Left hindlimb (tissue), 1 donor: ENCODE measurements around the gene MYH11.
A peak's percentile ranks its signal among the peaks of the same experiment; 100 is the strongest.
"Not testable (repeated sequence)": the region's sequence is repeated elsewhere in the genome, so short reads cannot be mapped to it uniquely, and the experiment has no call there.

Source experiments
- DNase-seq: peaks from one replicate; pipeline ENCODE4 v3.0.0-alpha.2; 2018

MYH11 gene

DNA sequence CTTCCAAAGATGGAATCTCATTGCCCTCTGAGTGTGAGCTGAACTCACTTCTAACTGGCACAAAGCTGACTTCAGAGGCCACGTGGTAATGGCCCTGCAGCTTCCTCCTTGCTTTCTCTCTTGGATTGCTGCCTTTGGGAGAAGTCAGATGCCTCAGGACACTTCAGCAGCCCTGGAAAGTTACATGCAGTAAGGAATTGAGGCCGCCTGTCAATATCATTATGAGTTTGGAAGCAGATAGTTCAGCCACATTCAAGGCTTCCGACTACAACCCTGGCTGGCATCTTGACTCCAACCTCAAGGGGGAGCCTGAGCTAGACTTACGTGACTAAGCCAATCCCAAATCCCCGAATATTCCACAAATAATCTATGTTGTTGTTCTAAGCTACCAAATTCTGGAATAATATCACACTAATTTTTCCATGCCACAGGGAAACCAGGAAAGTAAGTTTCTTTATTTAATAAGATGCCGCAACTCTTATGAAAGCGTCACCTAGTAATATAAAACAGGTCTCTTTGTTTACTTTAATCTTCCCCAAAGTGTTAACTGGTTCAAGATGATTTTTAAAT lies 18.0 kb upstream of the MYH11 start:
- DNase-seq: peak; percentile 68

DNA sequence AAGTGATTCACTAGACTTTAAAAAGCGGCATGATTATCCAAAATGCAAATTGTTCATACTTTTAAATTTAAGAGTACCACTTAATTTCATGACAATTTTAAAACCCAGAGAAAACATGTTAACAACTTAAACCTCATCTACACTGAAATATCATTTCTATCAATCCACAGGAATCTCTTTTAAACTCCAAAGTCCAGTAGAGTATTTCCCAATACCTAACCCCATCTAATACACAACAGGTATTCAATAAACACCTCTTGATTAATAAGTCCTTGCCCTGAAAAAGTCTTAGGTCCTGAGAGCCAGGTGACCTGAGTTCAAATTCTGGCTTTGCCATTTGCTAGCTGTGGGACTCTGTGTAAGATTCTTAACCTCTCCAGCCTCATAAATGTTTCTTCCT lies 16.9 kb upstream of the MYH11 start:
- DNase-seq: no peak

GRCh38 chr16:15873301-15873700 lies 16.5 kb upstream of the MYH11 start:
- DNase-seq: no peak

GRCh38 chr16:15870011-15870410 lies 13.2 kb upstream of the MYH11 start:
- DNase-seq: no peak

DNA sequence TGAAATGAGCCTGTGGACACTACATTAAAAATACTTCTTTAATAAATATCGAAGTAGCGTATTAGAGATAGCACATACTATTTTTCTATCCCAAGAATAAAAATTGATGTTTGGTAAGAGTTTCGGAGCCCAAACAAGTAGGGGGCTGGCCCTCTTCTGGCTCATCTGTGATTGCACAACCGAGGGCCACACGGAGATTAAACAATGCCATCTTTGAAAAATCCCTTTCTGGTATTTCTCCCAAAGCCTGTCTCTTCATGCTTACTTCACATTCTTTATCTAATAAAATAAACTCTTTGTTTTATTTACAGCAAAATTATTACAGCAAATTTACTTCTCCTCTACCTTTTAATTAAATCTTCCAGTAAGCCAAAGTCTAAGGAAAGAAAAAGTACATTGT lies 9.6 kb upstream of the MYH11 start:
- DNase-seq: no peak

DNA sequence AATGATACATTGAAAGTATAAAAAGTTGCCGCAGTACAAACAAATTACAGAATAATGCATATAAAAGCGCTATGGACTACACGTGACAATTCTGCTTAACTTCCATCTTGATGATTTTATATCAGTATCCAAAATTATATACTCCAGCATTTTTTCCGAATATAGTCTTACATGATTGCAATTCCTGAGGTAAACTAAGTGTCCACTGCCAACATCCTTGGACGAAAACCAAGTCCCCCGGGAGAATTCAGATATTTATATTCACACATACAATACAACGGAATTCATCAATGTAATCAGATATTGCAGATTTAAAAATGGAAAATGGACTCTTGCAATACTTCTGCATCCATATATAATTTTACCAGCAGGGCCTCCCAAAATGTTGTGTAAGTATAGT lies 8.9 kb upstream of the MYH11 start:
- DNase-seq: peak; percentile 43

DNA sequence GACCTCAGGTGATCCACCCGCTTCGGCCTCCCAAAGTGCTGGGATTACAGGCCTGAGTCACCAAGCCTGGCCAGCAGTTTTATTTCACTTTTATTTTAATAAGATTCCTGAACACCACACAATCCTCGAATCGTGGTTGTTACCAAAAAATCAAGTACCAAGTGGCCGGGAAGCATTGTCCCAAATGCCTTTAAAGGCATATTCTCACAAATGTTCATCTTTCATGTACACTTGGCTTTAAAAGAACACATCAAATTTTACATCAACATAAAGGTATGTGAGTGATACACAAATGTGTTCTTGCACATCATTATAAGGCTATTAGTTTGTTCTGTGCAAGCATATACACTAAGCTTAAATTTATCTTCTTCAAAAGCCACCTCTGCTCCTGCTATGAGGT lies 8.1 kb upstream of the MYH11 start:
- DNase-seq: no peak

DNA sequence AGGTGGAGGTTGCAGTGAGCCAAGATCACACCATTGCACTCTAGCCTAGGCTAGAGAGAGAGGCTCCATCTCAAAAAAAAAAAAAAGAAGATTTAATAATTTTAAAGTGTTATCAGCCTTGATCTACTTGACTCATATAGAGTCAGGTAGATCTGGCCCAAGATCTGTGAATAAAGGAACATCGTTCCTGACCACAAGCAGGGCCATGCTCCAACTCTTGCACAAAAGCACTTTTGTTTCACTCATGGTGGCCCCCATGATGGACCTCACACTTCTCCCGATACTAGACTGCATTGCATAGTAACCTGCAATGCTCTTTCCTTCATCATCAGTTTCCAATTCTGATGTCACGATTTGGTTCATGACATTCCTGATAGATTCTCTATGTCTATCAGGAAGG lies 5.2 kb upstream of the MYH11 start:
- no peak for DNase-seq

DNA sequence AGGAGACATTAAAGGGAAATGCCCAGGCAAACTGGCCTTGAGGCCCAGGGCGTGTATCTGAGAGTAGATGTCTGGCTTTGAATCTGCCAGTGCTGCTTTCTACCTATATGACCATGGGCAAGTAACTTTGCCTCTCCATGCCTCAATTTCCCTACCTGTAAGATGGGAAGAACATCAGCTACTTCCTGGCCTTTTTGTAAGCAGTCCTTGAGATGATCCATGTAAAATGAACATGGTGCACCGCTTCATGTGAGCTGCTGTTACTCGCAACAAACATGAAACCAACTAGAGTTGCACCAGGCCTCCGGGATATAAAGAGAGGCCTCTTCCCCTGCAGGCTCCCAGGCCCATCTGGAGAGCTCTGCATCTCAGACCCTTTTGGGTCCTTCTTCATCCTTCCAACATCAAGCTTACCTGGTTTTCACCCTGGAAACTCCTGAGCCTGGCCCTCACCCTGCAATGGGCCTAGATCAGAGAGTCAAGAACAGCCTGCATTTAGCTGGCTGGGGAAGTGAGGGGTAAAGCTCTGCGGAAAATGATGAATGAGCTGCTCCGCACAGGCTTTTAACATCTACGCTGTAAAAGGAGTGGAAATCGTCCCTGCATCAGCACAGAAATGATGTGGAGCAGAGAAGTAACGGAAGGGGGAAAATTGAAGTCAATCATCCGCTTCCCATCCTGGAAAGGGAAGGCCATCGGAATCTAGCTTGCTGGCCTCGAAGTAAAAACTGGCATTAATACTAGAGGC lies 2.3 kb upstream of the MYH11 start:
- DNase-seq: no peak

DNA sequence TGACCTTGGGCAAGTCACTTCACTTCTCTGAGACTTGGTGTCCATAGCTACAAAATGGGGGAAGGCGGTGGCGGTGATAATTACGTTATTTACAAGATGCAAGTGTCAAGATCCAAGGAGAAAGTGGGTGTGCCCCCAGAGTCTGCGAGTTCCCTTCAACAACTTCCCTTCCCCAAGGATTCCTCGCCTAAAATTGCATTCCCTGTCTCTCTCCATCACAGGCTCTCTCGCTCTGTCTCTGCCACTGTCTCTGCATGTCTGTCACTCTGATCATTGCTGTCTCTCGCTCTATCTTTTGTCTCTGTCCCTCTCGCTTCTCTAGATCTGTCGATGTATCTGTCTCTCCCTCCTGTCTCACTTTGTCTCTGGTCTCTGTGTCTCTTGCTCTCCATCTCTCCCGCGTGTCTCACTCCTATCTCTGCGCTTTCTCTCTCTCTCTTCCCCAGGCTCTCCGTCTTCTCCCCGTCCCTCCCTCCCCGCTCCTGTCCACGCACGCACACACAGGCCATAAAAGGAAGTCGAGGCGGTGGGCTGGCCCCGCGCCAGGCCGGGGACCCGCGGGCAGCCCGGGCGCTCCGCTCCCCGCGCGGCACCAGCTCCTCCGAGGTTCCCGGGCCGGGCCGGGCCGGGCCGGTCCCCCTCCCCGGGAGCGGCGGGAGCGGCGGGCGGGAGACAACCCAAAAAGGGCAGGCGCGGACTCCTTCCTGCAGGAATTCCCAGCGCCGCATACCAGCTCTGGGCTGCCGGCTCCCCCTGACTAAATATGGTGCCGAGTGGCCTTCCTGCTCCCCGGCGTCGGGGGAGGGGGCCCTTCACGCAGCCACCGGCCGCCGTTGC lies 1.1 kb upstream of the MYH11 start:
- DNase-seq: peak; percentile 51

DNA sequence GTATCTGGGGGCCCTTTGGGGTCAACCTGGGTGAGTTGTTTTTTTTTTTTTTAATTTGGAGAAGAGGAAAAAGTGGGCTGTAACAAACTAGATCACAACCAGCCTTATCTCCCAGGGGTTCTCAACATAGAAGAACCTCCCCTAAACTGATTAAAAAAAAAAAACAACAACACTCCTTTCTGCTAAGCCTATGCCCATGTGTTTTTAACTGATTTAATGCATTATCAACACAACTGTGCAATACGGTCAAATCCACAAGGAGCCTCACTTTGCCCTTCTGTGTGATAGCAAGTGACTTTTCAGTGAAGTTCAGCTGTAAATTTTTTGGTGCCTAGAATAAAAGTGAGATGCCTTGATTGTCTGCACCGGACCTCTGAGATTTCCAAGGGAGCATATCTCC lies 646 bp downstream of the MYH11 start:
- no peak for DNase-seq

DNA sequence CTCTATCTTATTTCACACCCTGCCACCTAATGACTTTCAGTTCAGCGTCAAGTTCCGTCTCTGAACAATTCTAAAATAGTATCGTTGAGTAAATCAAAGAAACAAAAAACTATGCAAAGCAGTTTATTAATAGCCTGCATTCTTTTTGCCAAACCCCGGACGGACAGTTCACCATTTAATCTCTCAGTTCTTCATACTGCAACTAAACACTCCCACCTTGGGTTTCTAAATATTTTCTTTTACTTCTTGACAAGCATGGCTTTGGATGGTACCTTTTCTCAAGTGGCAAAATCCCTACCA lies 1.2 kb downstream of the MYH11 start:
- no peak for DNase-seq

DNA sequence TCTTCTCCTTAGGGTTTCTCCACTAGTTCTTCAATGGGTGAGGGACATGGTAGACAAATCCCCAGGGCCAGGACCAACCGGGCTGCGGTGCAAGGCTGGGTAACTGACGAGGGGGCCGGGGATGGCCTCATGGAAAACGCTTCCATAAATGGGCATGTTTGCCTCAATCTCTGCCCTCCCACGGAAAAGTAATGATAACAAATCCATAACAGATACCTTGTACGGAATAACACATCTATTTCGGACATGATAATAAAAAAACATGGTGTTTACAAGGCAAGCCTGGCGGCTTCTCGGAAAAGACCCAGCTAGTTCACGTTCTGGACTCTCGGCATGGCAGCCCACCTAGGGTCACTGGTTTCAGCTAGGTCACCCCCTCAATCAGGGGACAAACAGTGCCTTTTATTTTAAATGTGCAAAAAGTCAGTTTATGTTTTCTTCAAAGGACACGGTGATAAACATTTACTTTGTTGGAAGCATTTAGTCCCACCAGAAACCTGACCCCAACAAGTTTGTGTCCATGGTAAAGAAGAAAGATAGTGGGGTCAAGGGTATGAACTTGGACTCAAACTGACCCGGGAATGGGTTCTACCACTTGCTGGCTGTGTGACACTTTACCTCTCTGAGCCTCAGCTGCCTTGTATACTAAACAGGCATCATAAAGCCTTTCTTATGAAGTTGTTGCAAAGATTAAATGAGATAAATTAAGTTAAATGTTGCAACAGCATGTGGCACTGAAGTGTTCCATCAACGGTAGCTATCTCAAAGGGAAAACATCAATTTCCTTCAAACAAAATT lies 1.7 kb downstream of the MYH11 start:
- no peak for DNase-seq

DNA sequence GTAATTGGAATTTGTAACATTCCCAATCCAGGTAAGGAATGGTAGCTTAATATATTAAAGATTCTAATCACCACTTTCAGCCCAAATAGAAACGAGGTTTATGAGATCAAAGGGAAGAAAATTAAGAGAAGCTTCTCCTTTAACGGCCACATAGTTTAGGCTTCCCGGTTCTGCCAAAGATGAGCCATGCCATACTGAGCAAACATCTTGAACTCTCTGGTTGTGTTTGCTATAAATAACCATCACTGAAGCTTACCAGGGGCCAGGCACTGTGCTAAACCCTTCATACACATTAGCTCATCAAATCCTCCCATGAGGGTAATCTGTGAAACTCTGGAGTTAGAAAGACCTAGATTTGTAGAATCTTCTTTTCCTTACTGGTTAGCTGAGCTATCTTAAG lies 2.8 kb downstream of the MYH11 start:
- no peak for DNase-seq

GRCh38 chr16:15853021-15853420 lies 3.8 kb downstream of the MYH11 start:
- DNase-seq: no peak

- DNase-seq: not testable (repeated sequence)
Measured at GRCh38 chr16:15850555-15850954, 6.3 kb downstream of the MYH11 start.

GRCh38 chr16:15849209-15849981 lies 7.4 kb downstream of the MYH11 start:
- DNase-seq: no peak

DNA sequence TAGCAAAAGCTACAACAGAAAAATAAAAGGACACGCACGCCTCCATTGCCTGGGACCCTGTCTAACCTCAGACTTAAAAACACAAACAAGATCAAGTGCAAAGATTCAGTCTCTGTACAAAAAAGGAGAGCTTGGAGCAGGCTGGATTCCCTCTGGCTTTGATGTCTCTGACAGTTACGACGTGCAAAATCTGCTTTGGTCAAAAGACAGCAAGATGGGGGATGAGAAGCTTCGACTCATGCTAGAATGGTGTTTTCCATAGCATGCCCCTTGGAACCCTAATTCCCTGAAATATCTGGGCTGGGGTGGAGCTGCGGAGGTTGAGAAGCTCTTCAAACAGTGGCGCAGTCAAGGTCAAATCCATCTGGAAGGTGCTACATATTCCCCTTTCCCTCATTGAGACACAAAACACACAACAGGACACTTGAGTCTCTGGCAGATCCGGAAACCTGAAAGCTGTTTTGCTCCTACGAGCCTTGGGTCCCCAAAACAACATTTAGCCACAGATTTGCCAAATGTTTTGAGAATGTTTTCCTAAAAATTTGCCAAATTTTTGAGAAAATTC lies 9.1 kb downstream of the MYH11 start:
- DNase-seq: no peak

DNA sequence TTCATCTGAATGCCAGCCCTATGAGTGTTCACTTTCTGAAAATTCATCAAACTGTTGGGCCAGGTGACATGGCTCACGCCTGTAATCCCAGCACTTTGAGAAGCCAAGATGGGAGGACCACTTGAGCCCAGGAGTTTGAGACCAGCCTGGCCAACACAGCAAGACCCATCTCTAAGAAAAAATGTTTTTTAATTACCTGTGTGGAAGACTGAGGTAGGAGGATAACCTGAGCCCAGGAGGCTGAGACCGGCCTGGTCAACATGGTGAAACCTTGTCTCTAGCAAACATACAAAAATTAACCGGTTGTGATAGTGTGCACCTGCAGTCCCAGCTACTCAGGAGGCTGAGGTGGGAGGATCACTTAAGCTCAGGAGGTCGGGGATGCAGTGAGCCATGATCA lies 10.3 kb downstream of the MYH11 start:
- DNase-seq: no peak

DNA sequence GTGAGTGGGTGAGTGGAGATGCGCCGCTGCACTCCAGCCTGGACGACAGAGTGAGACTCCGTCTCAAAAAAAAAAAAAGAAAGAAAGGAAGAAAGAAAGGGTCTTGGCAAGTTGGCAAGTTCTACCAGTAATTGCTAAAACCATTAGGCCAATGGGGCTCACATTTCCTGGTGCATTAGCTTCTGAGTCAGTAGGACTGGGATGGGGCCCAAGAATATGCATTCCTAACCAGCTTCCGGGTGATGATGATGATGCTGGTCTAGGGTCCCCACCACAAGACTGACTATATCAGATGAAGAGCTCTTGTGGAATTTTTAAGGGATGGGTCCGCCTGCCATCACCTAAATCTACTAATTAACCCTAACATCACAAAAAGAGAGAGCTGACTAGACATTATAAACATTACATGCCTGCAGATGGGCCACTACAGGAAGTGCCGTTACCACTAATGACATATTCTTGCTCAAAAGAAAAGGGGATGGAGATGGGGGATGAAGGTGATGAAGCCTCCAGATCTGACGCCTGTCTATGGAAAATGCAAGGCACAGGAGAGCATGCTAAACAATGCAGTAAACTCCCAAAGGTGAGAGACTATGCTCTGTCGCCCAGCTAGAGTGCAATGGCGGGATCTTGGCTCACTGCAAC lies 13.1 kb downstream of the MYH11 start:
- DNase-seq: no peak

- DNase-seq: not testable (repeated sequence)
Measured at GRCh38 chr16:15839204-15839603, 17.6 kb downstream of the MYH11 start.

GRCh38 chr16:15837761-15838160 lies 19.1 kb downstream of the MYH11 start:
- no peak for DNase-seq
